Spleen (tissue), 11 donors: ENCODE results near the gene MIAT. TPM values are rescaled to one million over a fixed set of nuclear protein-coding genes. Genes with fewer than 3 reads are reported as not detected.

Experiments used
- DNase-seq: peaks from one replicate; pipeline ENCODE4 v3.0.0-alpha.2; 2020
- H3K27ac ChIP-seq, 8 donors: fragments of 200-600 bp; sonication (generic) in 7 of 8; 1 replicate in 4 of 8; 2 replicates in 4 of 8; pipeline versions ENCODE4 v1.5.0 to v1.8.0; 2016 to 2021; ENCODE audit warnings: inconsistent platforms in 4 of 8, mild to moderate bottlenecking in 4 of 8, moderate library complexity in 1 of 8
- H3K27me3 ChIP-seq, 7 donors: fragments of 200-600 bp; sonication (generic) in 6 of 7; replicated peaks in 1 of 7; 1 replicate in 4 of 7; 2 replicates in 3 of 7; pipeline versions ENCODE4 v1.5.0 to v1.8.0; 2016 to 2021; ENCODE audit warnings: inconsistent platforms in 3 of 7, mild to moderate bottlenecking in 1 of 7
- H3K36me3 ChIP-seq, 6 donors: fragments of 200-600 bp; sonication (generic) in 5 of 6; 1 replicate in 4 of 6; 2 replicates in 2 of 6; pipeline versions ENCODE4 v1.5.0 to v1.8.0; 2016 to 2021; ENCODE audit warnings: inconsistent platforms in 2 of 6
- H3K4me1 ChIP-seq, 6 donors: fragments of 200-600 bp; sonication (generic) in 5 of 6; 1 replicate in 3 of 6; 2 replicates in 3 of 6; pipeline versions ENCODE4 v1.5.0 to v1.8.0; 2016 to 2021; ENCODE audit warnings: inconsistent platforms in 3 of 6
- H3K4me3 ChIP-seq, 8 donors: fragments of 200-600 bp; sonication (generic) in 7 of 8; 1 replicate in 4 of 8; 2 replicates in 4 of 8; pipeline versions ENCODE4 v1.5.0 to v1.8.0; 2016 to 2021; ENCODE audit warnings: inconsistent platforms in 4 of 8, mild to moderate bottlenecking in 4 of 8, moderate library complexity in 2 of 8
- H3K9me3 ChIP-seq, 8 donors: fragments of 200-600 bp; sonication (generic) in 7 of 8; 1 replicate in 4 of 8; 2 replicates in 4 of 8; pipeline versions ENCODE4 v1.5.0 to v1.8.0; 2016 to 2021; ENCODE audit warnings: inconsistent platforms in 4 of 8
- CTCF ChIP-seq, 11 experiments: fragments of 200-600 bp in 7 of 11; fragments of 450-650 bp in 4 of 11; sonication (generic) in 4 of 11; IDR thresholded peaks in 8 of 11; conservative IDR thresholded peaks in 3 of 11; 1 replicate in 7 of 11; 2 replicates in 4 of 11; pipeline versions ENCODE4 v1.4.0 to v1.8.0; 2016 to 2021; ENCODE audit warnings: antibody characterized with exemption in 11 of 11, inconsistent platforms in 4 of 11, mild to moderate bottlenecking in 1 of 11
- POLR2A ChIP-seq, 3 donors: fragments of 450-650 bp; IDR thresholded peaks; one replicate each; pipeline ENCODE4 v1.5.1; 2017; ENCODE audit warnings: antibody characterized with exemption in 3 of 3, mild to moderate bottlenecking in 1 of 3
- POLR2AphosphoS5 ChIP-seq, 3 donors: sonication (generic); formaldehyde crosslinking; IDR thresholded peaks; one replicate each; pipeline ENCODE4 v1.5.1; 2017; ENCODE audit warnings: antibody characterized with exemption in 3 of 3
- WGBS, 5 donors: extraction: QIAGEN DNeasy Blood & Tissue Kit in 3 of 5; methylation state at CpG; one replicate each; pipeline versions ENCODE4 v1.1.5 to v1.1.7; 2013 to 2018; 5-methylcytosine and 5-hydroxymethylcytosine counted together
- intact Hi-C: fragments of 100-400 bp; cut with DNase I; formaldehyde crosslinking; loops from one replicate; pipeline ENCODE4 v1.15.0; 2023; ENCODE audit warnings: low total_unique reads
- polyA plus RNA-seq, 3 donors: library from polyadenylated mRNA; stranded (reverse); fragments of 200-250 nt; gene quantifications; one replicate each; pipeline ENCODE4 v1.2.1, GENCODE V29; 2013
- total RNA-seq, 7 donors: library from RNA; depleted of rRNA in 3 of 7; stranded (reverse); fragments of >200 nt in 3 of 7; fragmentation: NEBNext Ultra II Directional in 4 of 7; extraction: Animal tissue kit (Norgen Biotek cat#: 25700) in 4 of 7; gene quantifications; one replicate each; pipeline versions ENCODE4 v1.1.0 to v1.2.1, GENCODE V29; 2016 to 2021
- donor health status: healthy with polysubstance abuse.
- donor health status: DM: no; HTN: no; CAD: no; lungs with moderate emphysema.
- donor health status: DM: no; HTN: no; CAD: no.
- donor health status: Bipolar disorder and iron deficiency.
- donor health status: healthy.
- donor health status: DM: no; HTN: no; CAD: no.
- donor health status: DM: yes; HTN: yes; CAD: no.

MIAT gene
- total and polyA plus RNA-seq, 10 donors, result 0.77 to 62.4 (median 19.5) TPM

GRCh38 chr22:26662160-26662559 lies 4.8 kb downstream of the MIAT start:
- intact Hi-C loops, result loop anchor here (10.0 kb wide), 1 partner anchor 177 kb away; the partner anchor contains the start of genes HPS4 and SRRD
- Histone ChIP-seq H3K27me3 (peaks cover 0 to 42% (median 23%) of the 10 kb centered on the region in 7 donors), H3K4me3 (no peak overlapping the region), H3K27ac (no peak overlapping the region), H3K9me3 (no peaks in the 10 kb centered on the region), H3K4me1 (peaks cover 21 to 68% (median 38%) of the 10 kb centered on the region in 6 donors), H3K36me3 (no peaks in the 10 kb centered on the region)
- TF ChIP-seq CTCF (IDR thresholded peaks at IDR 0.05 in 8 of 11, conservative IDR thresholded peaks at IDR 0.05 in 3 of 11), result no peak
- no peak for TF ChIP-seq POLR2AphosphoS5 (IDR thresholded peaks at IDR 0.05)
- no peak for DNase-seq
- 91 to 100% (median 96%) methylated on average over 2 of the region's 2 CpGs for WGBS, 5 donors

GRCh38 chr22:26663374-26663923 lies 6.1 kb downstream of the MIAT start:
- intact Hi-C loops, result loop anchor here (10.0 kb wide), 1 partner anchor 179 kb away; the partner anchor contains the start of genes HPS4 and SRRD
- 70 to 80% (median 78%) methylated on average over 9 of the region's 9 CpGs for WGBS, 5 donors

GRCh38 chr22:26665813-26666231 lies 8.4 kb downstream of the MIAT start:
- peaks cover 3 to 75% (median 34%) of the 10 kb centered on the region in 6 donors for H3K4me1 ChIP-seq
- H3K36me3 ChIP-seq, result peaks cover 0 to 7% (median 0%) of the 10 kb centered on the region in 6 donors
- H3K9me3 ChIP-seq, result no peaks in the 10 kb centered on the region
- DNase-seq, result peak; percentile 35
- peaks cover 0 to 5% (median 0%) of the 10 kb centered on the region in 7 donors for H3K27me3 ChIP-seq
- intact Hi-C loops, result loop anchor here (10.0 kb wide), 1 partner anchor 181 kb away; the partner anchor contains the start of genes HPS4 and SRRD
- H3K27ac ChIP-seq, result peak overlapping the region in 3 of 8 donors; percentile 52 to 58 (median 56)
- WGBS, 5 donors, result 33 to 61% (median 48%) methylated on average over 4 of the region's 4 CpGs
- TF ChIP-seq CTCF (IDR thresholded peaks at IDR 0.05 in 8 of 11, conservative IDR thresholded peaks at IDR 0.05 in 3 of 11) (peak in 3 of 11 experiments; percentile 9 to 15 (median 13)), POLR2A (IDR thresholded peaks at IDR 0.05) (no peak)
- H3K4me3 ChIP-seq, result no peak overlapping the region

More at GRCh38 chr22:26663374-26663923, 6.1 kb downstream of the MIAT start:
- no peak for TF ChIP-seq POLR2A (IDR thresholded peaks at IDR 0.05)
- no peak for TF ChIP-seq CTCF (IDR thresholded peaks at IDR 0.05 in 8 of 11, conservative IDR thresholded peaks at IDR 0.05 in 3 of 11)
- TF ChIP-seq POLR2AphosphoS5 (IDR thresholded peaks at IDR 0.05), result no peak
- peak; percentile 44 for DNase-seq
- H3K27me3 ChIP-seq, result peaks cover 0 to 29% (median 10%) of the 10 kb centered on the region in 7 donors
- H3K9me3 ChIP-seq, result no peaks in the 10 kb centered on the region
- H3K4me3 ChIP-seq, result no peak overlapping the region
- H3K27ac ChIP-seq, result peak overlapping the region in 2 of 8 donors; percentile 43 to 77
- peaks cover 0 to 5% (median 0%) of the 10 kb centered on the region in 6 donors for H3K36me3 ChIP-seq
- H3K4me1 ChIP-seq, result peaks cover 9 to 68% (median 28%) of the 10 kb centered on the region in 6 donors

- Histone ChIP-seq H3K27ac (peak overlapping the region in 1 of 8 donors; percentile 3), H3K4me1 (peaks cover 10 to 81% (median 47%) of the 10 kb centered on the region in 6 donors), H3K36me3 (peaks cover 0 to 7% (median 0%) of the 10 kb centered on the region in 6 donors), H3K9me3 (no peaks in the 10 kb centered on the region), H3K4me3 (no peak overlapping the region), H3K27me3 (no peaks in the 10 kb centered on the region)
- no peak for DNase-seq
- intact Hi-C loops, result loop anchor here (10.0 kb wide), 1 partner anchor 182 kb away; the partner anchor contains the start of genes HPS4 and SRRD
- TF ChIP-seq POLR2A (IDR thresholded peaks at IDR 0.05), result no peak
- no peak for TF ChIP-seq POLR2AphosphoS5 (IDR thresholded peaks at IDR 0.05)
- no peak for TF ChIP-seq CTCF (IDR thresholded peaks at IDR 0.05 in 8 of 11, conservative IDR thresholded peaks at IDR 0.05 in 3 of 11)
- 71 to 93% (median 90%) methylated on average over 11 to 13 of the region's 13 CpGs for WGBS, 5 donors
These were observed 9.8 kb downstream of the MIAT start for GRCh38 chr22:26667140-26667539.
